HG03469 (cell line): Measurements from ENCODE around the gene ACOX1.

Experiments
- ATAC-seq: cut with Tn5 transposase; IDR thresholded peaks from one replicate; pipeline ENCODE4 v1.9.1; 2021; ENCODE audit warnings: mild to moderate bottlenecking, moderate library complexity, moderate number of reproducible peaks; ENCODE audit not compliant: unreplicated experiment

Gene ACOX1

DNA sequence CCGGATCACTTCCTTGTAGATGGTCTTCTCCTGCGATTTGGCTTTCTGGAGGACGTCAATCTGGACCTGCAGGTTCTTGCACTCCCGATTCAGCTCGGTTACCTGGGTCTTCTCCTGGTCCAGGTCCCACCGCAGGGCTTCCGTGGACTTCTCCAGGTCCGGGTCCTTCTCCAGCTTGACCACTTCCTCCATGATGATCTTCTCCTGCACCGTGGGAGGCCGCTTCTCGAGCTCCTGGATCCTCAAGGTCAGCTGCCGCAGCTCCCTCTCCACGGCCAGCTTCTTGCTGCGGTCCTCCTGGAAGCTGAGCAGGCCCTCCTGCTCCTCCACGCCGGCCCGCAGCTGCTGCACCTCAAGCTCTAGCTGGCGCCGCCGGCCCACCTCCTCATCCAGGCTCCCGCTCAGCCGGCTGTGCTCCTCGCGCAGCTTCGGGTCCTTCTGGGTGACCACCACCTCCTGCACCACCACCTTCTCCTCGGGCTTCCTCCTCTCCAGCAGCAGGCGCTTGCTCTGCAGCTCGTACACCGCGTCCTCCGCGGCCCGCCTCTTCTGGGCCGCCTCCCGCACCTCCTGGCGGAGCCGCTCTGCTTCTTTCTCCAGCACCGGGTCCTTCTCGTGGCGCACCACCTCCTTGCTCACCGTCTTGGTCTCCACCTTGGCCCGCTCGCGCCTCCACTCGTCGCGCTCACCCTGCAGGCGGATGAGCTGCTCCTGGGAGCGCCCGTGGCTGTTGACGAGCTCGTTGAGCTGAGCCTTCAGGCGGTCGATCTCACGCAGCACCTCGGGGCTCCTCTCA is 29.9 kb upstream of the ACOX1 start:
- ATAC-seq, result no peak

DNA sequence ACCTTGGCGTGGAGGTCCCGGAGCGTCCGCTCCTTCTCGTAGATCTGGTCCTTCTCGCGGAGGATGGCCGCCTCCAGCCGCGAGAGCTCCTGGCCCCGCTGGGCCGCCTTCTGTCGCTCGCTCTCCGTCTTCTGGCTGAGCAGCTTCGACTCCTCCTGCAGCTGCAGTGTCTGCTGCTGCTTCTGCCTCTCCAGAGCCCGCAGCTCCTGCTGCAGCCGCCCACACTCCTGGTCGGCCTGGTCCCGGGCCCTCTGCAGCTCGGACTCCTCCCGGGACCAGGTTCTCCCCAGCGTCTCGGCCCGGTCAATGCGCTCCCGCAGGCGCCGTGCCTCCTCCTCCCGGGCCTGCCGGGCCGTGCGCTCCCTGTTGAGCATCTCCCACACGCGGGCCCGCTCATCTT is 29.2 kb upstream of the ACOX1 start:
- ATAC-seq, result no peak

DNA sequence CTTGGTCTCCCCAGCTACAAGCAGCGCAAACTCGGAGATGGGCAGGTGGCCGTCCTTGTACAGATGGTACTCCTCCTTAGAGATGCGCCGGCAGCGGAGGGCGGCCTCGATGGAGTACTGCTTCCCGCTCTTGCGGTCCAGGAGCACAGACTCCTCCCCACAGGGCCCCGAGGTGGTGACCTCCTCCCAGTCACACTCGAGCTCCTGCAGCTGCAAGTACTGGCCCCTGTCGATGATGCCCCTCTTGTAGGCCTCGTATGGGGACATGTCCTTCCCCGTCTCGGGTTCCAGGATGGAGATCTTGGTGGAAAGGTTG is 28.8 kb upstream of the ACOX1 start:
- no peak for ATAC-seq

DNA sequence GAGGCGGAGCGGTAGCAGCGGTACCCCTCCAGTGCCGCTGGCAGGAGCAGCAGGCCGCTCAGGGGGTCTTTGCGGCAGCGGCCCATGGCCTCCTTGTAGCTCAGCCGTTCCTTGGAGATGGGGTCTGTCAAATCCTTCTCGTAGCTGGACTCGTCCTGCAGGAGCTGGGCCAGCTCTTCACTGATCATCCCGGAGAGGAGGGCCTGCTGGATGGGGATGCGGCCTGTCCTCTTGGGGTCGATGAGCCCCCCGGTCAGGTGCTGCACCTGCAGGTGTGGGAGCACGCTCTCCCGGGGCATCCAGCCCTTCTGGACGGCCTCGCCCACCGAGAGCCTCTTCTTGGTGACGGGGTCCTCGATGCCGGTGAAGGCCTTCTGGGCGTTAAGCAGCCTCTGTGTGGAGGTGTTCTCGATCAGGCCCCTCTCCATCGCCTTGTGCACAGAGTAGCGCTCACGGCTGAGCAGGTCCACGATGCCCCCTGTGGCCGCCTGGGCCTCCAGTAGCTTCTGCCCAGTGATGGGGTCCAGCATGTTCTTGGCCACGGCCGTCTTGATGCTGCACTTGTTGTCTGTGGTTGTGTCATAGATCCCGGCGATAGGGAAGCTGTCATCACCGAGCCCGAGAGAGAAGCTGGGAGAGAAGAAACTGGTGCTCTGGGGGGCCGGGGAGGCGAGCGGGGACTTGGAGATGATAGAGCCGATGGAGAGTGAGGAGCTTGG is 28.3 kb upstream of the ACOX1 start:
- ATAC-seq, result no peak

DNA sequence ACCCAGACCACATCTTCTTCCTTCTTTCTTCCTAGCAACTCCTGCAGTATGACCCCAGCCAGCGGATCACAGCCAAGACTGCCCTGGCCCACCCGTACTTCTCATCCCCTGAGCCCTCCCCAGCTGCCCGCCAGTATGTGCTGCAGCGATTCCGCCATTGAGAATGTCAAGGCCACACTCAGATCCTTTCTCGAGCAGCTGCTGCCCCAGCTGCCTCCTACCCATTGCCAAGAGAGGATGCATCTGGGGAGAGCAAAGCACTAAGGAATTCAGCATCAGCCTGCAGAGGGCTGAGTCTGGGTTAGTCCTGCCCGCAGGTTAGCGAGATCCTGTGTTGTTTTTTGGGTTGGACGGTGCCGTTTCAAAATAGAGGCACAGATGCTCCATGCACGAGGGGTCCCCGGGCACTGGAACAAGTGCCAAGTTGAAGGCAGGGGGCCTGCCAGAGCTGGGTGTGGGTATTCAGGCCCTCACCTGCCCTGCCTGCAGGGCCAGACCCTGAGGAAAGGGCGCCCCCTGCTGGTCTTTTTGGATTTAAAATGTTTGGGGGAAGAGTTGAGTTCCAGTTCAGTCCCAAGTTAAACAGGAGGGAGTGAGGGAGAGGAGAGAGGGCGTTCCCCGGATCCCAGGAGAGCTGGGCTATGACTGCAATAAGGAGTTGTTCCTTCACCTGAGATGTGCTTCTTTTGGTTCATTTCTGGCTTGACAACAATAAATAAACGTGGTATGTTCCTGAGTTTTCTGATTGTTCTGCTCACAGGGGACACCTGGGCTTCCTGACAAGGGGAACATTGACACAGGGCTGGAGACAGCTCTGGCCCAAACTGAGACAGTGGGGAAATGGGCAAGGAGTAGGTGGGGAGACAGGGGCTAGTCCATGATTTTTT is 26.5 kb upstream of the ACOX1 start:
- no peak for ATAC-seq

DNA sequence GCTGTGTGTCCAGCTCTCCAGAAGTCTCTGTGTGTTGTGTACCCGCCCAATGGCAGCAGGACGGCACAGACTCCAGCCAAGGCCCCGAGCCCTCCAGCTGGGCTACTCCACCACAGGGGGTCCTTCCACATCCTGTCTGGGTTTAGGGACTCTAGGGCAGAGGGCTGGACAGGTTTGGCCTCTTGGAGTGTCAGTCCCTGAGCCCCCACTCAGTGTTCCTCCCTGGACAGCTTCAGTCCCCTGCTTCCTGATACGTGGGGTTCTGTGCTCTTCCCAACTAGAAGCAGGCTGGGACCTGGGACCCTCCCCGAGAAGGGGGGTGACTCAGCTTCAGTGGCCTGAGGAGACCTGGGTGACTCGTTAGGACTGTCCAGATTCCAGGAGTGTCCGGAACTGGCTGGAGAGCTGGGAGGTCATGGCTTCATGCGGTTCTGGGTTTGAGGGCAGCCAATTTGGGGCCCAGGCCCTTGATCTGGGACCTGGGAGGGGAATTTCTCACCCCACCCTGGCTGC is 25.8 kb upstream of the ACOX1 start:
- ATAC-seq, result no peak

DNA sequence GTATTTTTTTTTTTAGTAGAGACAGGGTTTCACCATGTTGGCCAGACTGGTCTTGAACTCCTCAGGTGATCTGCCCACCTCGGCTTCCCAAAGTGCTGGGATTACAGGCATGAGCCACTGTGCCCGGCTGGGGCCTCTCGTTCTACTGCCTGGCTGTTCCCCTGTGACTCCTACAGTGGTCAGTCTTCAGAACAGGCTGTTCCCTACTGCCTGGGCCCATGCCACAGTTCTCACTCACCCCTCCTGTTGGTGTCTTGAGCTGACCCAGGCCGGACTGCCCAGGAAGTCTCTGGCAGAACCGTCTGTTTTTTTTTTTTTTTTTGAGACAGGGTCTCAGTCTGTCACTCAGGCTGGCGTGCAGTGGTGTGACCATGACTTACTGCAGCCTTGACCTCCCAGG is 24.9 kb upstream of the ACOX1 start:
- no peak for ATAC-seq

DNA sequence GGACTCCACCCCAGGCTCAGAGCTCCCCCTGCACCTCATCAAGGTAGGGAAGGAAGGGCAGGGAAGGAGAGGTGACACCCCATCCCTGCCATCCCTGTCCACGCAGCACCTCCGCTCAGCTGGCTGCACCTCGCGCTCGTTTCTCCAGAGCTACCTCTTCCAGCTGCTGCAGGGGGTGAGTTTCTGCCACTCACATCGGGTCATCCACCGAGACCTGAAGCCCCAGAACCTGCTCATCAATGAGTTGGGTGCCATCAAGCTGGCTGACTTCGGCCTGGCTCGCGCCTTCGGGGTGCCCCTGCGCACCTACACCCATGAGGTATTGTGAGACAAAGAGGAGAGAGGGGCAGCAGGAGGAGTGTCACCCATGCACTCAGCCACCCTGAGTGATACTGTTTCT is 23.1 kb upstream of the ACOX1 start:
- no peak for ATAC-seq

DNA sequence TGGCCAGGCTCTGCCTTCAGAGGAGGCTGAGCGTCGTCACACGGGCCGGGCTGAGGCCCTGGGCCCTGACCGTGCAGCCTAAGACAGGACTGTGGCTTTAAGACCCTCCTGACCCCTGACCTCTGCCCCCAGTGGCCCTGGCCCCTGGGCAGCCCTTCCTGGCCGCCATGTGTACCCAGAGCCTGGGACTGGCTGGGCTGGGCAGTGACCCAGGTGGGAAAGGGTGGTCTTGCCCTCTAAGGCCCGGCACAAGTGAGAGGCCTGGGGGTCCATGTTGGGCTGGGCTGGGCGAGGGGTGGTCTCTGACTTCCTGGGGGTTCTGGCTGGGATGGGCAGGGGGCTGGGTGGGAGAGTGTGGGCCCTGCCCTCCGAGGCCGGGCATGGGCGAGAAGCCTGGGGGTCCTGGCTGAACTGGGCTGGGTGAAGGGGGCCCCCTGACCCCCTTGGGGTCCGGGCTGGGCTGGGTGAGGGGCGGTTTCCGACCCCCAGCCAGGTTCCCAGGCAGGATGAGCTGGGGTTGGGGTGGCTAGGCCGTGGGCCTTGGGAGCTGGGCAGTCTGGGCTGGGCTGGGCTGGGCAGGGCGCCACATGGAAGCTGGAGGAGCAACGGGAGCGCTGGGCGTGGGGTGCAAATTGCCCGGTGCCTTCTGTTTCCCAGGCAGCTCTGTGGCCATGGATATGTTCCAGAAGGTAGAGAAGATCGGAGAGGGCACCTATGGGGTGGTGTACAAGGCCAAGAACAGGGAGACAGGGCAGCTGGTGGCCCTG is 22.0 kb upstream of the ACOX1 start, which contains the start of gene CDK3:
Gene CDK3, plus strand, starts transcription at position 101 of the 767 bp plus-strand sequence. Its CDS starts 571 bp downstream, at position 672.
- ATAC-seq, result no peak

DNA sequence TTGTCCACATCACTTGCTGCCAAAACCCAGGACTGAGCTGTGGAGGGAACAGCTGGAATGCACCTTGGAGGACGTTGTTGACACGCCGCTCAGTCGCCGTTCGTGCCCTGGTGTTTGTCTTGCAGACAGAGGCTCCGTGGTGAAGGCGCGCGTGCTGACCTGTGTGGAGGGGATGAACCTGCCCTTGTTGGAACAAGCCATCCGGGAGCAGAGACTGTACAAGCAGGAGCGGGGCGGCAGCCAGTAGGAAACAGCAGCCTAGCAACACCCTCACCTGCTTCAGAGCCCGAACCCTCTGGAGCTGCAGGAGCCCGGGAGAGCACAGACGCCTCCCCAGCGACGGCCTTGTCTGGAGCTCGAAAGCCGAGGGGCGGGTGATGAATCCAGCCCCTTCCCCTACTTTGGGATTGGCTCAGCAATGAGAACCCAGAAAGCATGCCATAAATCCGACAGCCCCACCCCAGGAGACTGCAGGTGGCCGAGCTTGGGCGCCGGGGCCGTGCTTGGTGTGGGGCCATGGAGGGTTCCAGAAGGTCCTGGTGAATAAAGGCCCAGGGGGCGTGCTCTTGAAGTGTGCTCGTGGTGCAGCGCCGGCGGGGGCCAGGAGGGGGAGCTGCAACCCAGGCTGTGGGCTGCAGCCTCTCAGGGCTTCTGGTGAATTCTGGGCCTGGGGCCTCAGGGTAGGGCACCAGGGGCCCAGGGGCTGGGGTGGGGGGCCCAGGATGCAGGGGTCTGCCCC is 21.2 kb upstream of the ACOX1 start:
- no peak for ATAC-seq

DNA sequence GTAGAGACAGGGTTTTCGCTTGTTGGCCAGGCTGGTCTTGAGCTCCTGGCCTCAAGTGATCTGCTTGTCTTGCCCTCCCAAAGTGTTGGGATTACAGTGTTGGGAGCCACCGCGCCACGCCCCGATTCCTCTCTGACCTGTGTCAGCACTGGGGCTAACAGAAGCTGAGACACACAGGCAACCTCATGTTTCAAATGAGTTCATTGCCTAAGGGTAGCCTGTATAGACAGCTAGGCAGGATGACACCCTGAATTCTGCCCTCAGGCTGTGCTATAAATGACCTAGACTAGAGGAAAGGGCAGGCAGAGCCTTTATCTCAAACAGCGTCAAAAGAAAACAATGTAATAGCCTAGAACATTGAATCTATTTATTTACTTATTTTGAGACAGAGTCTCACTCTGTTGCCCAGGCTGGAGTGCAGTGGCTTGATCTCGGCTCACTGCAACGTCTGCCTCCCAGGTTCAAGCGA is 19.4 kb upstream of the ACOX1 start:
- ATAC-seq, result no peak

DNA sequence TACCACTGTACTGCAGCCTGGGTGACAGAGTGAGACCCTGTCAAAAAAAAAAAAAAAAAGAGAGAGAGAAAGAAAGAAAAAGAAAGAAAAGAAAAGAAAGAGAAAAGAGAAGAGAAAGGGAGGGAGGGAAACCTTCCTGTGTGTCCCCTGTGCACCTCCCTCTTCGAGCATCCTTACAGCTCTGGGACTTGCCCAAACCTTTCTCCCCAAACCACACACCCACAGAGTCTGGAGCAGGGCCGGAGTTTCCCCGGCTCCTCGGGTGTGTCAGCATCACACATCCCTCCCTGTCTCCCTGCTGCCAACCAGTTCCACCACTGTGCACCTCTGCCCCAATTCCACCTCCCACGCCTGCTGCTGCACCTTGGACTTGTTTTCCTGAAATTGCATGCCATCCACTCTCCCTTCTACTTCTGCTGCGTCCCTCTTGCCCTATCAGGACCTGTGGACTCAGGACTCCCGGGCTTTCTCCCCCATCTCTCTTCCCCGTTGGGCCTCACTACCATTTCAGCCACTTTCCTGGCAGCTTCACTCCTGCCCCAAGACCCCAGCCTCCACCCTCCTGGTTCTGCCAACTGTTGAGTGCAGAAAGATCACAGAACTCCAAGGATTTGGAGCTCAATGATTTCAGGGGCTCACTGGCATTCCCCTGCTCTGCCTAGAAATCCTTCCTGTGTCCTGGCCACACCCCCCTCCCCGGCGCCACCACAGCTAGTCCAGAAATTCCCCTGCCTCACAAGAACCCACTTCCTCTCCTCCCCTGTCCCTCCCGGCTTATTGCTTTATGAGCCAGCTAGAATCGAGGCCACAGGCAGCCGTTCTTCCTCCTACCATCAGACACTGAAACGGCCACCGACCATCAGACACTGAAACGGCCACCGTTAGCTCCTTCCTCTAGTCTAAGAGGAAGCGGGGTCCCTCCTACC is 18.0 kb upstream of the ACOX1 start:
- ATAC-seq, result no peak

DNA sequence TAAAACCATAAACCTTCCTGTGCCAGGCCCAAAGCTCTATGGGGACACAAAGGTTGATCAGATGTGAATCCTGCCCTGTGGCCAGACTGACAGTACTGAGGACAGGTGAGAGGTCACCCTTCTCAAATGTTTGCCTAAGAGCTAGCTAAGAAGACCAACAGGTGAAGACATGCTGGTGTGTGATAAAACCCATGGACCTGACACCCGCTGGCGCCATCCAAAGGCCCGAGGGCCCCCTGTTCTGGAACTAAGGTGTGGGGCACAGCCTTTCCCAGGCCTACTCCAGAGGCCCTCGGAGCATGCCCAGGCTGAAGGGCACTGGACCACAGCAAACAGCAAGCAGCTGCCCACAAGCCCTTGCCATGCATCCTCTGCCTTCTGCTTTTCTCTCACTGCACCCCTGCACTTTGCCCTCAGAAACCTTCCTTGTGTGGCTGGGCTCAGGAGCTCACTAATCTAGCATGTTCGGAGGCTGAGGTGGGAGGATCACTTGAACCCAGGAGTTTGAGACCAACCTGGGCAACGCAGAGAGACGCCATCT is 16.5 kb upstream of the ACOX1 start:
- ATAC-seq, result no peak

DNA sequence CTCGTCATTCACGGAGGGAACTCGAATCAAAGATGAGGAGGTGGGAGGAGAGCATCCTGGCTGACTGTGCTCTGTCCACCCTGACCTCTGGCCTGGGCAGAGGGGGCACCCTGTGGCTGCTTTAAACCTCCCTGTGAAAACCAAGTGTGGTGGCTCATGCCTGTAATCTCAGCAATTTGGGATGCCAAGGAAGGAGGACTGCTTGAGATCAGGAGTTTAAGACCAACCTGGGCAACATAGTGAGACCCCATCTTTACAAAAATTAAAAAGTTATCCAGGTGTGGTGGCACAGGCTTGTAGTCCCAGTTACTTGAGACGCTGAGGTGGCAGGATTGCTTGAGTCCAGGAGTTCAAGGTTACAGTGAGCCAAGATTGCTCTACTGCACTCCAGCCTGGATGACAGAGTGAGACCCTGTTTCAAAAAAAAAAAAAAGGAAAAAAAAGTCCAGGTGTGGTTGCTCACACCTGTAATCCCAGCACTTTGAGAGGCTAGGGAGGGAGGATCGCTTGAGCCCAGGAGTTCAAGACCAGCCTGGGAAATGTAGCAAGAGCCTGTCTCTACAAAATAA is 15.9 kb upstream of the ACOX1 start:
- ATAC-seq, result no peak

DNA sequence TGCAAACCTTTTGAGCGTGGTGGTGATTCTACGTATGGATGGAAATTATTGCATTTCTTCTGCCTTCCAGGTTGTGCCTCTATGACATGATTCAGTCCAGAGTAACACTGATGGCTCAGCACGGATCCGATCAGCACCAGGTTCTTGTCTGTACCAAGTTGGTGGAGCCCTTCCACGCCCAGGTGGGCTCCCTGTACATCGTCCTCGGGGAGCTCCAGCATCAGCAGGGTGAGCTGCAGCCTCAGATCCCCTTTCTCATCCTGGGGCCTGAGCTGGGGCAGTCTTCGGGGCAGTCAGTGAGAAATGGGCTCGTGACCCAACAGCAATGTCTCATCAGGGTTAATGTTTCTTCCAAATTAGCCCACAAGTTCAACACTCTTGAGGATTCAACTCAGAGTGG is 12.4 kb upstream of the ACOX1 start:
- no peak for ATAC-seq

DNA sequence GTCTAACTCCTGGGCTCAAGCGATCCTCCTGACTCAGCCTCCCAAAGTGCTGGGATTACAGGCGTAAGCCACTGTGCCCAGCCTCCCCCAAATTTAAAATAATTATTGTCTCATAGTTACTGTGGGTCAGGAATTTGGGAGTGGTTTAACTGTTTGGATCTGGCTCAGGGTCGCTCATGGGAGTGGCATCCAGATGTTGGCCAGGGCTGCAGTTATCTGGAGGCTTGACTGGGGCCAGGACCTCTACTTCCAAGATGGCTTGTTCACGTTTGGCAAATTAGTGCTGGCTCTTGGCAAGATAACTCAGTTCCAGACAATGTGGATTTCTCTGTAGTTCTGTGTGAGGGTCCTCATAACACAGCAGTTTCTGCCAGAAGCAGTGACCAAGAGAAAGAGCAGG is 8.1 kb upstream of the ACOX1 start:
- ATAC-seq, result no peak

DNA sequence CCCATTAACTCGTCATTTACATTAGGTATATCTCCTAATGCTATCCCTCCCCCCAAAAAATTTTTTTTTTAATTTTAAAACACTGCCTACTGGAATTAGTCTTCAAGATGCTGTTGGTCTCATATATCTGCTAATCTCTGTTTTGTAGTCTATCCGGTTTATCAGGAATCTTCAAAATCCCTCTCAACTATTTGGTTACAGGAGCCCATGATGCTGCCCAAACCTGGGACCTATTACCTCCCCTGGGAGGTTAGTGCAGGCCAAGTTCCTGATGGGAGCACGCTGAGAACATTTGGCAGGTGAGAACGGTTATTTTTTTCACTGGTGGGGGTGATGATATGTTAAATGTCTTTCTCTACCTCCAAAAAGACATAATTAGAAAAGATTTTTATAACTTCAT is 7.0 kb upstream of the ACOX1 start:
- no peak for ATAC-seq
